Thyroid gland (tissue), 4 donors: ENCODE measurements around the gene ATF6. TPM values are rescaled to one million over a fixed set of nuclear protein-coding genes. Genes with fewer than 3 reads are reported as not detected.

ENCODE experiments used
- DNase-seq, 2 donors: peaks; one replicate each; pipeline ENCODE4 v3.0.0-alpha.2; 2019
- H3K27ac ChIP-seq, 3 donors: fragments of 200-600 bp; sonication (generic); 1 replicate in 2 of 3; 2 replicates in 1 of 3; pipeline ENCODE4 v1.5.1; 2016 to 2019; ENCODE audit warnings: mild to moderate bottlenecking in 1 of 3, moderate library complexity in 1 of 3
- H3K27me3 ChIP-seq: fragments of 200-600 bp; sonication (generic); one replicate; pipeline ENCODE4 v1.5.1; 2019
- H3K36me3 ChIP-seq, 2 donors: fragments of 200-600 bp; sonication (generic); one replicate each; pipeline ENCODE4 v1.5.1; 2016 to 2019
- H3K4me1 ChIP-seq, 2 donors: fragments of 200-600 bp; sonication (generic); one replicate each; pipeline ENCODE4 v1.5.1; 2017 to 2019
- H3K4me3 ChIP-seq, 3 donors: fragments of 200-600 bp; sonication (generic); replicated peaks in 1 of 3; 1 replicate in 2 of 3; 2 replicates in 1 of 3; pipeline ENCODE4 v1.5.1; 2016; ENCODE audit warnings: mild to moderate bottlenecking in 1 of 3
- H3K9me3 ChIP-seq: fragments of 200-600 bp; sonication (generic); one replicate; pipeline ENCODE4 v1.5.1; 2017
- POLR2A ChIP-seq, 2 donors: fragments of 450-650 bp; IDR thresholded peaks; one replicate each; pipeline ENCODE4 v1.6.1; 2017; ENCODE audit warnings: antibody characterized with exemption in 2 of 2, mild to moderate bottlenecking in 2 of 2, moderate library complexity in 1 of 2
- WGBS, 2 donors: methylation state at CpG; one replicate each; pipeline ENCODE4 v1.1.5; 2017; 5-methylcytosine and 5-hydroxymethylcytosine counted together
- intact Hi-C: fragments of 100-400 bp; cut with DNase I; formaldehyde crosslinking; loops from one replicate; pipeline ENCODE4 v1.15.1; 2023
- total RNA-seq, 4 donors: library from RNA; depleted of rRNA; stranded (reverse); fragments of >200 nt; gene quantifications; one replicate each; pipeline ENCODE4 v1.2.3, GENCODE V29; 2016
- TF ChIP-seq, protein P1 (sequence below), 6 experiments: fragments of 200-600 bp in 3 of 6; fragments of 450-650 bp in 3 of 6; sonication (generic) in 3 of 6; IDR thresholded peaks; one replicate each; pipeline ENCODE4 v1.5.1; 2016 to 2019; ENCODE audit warnings: antibody characterized with exemption in 6 of 6, mild to moderate bottlenecking in 2 of 6, inconsistent platforms in 1 of 6, moderate library complexity in 1 of 6

Gene ATF6
- total RNA-seq, 4 donors from 2014 or later, result 35.8 to 45.6 (median 38.7) TPM

DNA sequence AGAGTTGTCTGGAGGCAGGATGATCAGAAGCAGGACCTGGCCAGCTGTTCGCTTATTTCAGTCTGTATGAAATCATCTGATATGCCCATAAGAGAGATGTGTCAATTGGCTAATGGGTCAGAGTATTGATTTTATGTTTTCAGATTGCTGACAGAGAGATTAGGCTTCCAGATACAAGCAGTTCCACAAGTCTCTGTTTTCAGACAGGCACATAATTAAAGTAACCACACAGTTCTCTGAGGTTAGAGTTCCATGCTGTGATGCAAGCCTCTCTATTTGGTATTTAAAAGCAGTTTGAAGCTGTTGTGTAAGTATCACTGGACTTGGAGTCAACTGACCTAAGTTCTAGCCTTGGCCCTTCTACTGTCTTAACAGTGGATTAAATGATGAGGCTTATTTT lies 50.1 kb downstream of the ATF6 start:
- intact Hi-C loops, result no loop called here
- H3K27me3 ChIP-seq, result no peaks in the 10 kb centered on the region
- peaks cover 0 to 3% of the 10 kb centered on the region in 2 donors for H3K36me3 ChIP-seq
- no peak overlapping the region for H3K27ac ChIP-seq
- no peaks in the 10 kb centered on the region for H3K9me3 ChIP-seq
- DNase-seq, result no peak
- no peak for TF ChIP-seq POLR2A (IDR thresholded peaks at IDR 0.05)
- TF ChIP-seq, protein P1, sequence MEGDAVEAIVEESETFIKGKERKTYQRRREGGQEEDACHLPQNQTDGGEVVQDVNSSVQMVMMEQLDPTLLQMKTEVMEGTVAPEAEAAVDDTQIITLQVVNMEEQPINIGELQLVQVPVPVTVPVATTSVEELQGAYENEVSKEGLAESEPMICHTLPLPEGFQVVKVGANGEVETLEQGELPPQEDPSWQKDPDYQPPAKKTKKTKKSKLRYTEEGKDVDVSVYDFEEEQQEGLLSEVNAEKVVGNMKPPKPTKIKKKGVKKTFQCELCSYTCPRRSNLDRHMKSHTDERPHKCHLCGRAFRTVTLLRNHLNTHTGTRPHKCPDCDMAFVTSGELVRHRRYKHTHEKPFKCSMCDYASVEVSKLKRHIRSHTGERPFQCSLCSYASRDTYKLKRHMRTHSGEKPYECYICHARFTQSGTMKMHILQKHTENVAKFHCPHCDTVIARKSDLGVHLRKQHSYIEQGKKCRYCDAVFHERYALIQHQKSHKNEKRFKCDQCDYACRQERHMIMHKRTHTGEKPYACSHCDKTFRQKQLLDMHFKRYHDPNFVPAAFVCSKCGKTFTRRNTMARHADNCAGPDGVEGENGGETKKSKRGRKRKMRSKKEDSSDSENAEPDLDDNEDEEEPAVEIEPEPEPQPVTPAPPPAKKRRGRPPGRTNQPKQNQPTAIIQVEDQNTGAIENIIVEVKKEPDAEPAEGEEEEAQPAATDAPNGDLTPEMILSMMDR (IDR thresholded peaks at IDR 0.05), result no peak
- no peak overlapping the region for H3K4me3 ChIP-seq
- 83 to 97% methylated on average over 1 of the region's 1 CpG for WGBS, 2 donors
- H3K4me1 ChIP-seq, result no peaks in the 10 kb centered on the region

DNA sequence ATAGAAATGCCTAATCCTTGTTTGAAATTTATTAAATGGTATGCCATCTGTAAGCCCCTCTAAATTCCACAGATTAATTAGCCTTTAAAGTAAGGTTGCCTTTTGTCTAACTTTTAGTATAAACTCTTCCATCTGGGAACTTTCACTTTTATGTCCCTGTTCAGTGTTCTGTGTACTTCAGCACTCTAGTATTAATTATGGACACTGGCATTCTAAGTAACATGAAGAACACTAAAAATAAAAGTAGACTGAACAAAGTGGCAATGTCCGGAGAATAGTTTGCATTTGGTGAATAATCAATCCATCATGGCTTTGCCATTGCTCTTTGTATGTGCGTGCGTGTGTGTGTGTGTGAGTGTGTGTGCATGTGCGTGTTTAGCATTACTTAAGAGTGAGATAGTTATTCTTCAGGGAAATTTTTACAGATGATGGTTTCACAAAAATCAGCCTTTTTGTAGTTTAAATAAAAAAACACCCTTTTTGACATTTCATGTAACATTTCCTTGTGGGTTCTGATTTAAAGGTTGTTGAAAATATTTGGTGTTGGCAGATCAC lies 51.1 kb downstream of the ATF6 start:
- TF ChIP-seq POLR2A (IDR thresholded peaks at IDR 0.05), result no peak
- TF ChIP-seq, protein P1 (IDR thresholded peaks at IDR 0.05), result no peak
- no peak overlapping the region for H3K4me3 ChIP-seq
- no peak overlapping the region for H3K27ac ChIP-seq
- H3K4me1 ChIP-seq, result no peaks in the 10 kb centered on the region
- H3K36me3 ChIP-seq, result no peaks in the 10 kb centered on the region
- DNase-seq, result no peak
- no peaks in the 10 kb centered on the region for H3K9me3 ChIP-seq
- 94 to 97% methylated on average over 4 of the region's 4 CpGs for WGBS, 2 donors
- H3K27me3 ChIP-seq, result no peaks in the 10 kb centered on the region
- intact Hi-C loops, result no loop called here

DNA sequence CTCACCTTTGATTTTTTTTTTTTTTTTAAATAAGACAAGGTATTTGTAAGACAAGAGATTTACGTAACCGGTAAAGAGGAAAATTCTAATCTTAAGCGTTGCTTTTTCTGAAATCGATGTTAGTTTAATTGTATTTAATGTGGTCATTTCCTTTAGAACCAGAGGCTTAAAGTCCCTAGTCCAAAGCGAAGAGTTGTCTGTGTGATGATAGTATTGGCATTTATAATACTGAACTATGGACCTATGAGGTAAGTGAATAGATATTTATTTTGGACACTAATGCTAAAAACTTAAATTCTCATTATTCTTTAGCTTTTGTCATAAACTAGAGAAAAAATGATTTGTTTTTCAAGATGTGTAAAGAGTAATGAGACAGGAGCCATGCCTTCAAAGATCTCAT lies 54.8 kb downstream of the ATF6 start:
- Histone ChIP-seq H3K4me3 (no peak overlapping the region), H3K36me3 (no peaks in the 10 kb centered on the region), H3K27ac (no peak overlapping the region), H3K4me1 (no peaks in the 10 kb centered on the region), H3K9me3 (no peaks in the 10 kb centered on the region), H3K27me3 (no peaks in the 10 kb centered on the region)
- TF ChIP-seq, protein P1 (IDR thresholded peaks at IDR 0.05), result no peak
- no peak for TF ChIP-seq POLR2A (IDR thresholded peaks at IDR 0.05)
- DNase-seq, result no peak
- intact Hi-C loops, result no loop called here
- 97 to 99% methylated on average over 5 of the region's 5 CpGs for WGBS, 2 donors

DNA sequence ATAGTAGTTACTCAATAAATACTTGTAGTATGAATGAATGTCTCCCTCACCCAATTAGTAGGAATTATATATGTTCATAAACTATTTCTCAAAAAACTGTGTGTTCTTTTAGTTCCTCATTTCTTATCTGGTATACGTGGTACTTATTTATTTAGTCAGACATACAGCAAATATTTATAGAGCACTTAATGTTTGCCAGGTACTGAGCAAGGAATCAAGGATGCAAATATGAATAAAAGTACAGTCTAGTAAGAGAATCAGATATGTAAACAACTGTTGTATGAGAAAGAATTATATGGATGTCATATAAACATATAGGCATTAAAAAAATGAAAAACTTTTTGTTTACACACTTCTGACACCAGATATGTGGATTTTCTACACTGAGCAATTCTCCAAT lies 58.5 kb downstream of the ATF6 start:
- no peaks in the 10 kb centered on the region for H3K9me3 ChIP-seq
- no peaks in the 10 kb centered on the region for H3K27me3 ChIP-seq
- no peak overlapping the region for H3K4me3 ChIP-seq
- no peak for DNase-seq
- 90 to 97% methylated on average over 1 of the region's 1 CpG for WGBS, 2 donors
- no peak for TF ChIP-seq POLR2A (IDR thresholded peaks at IDR 0.05)
- TF ChIP-seq, protein P1 (IDR thresholded peaks at IDR 0.05), result no peak
- no peaks in the 10 kb centered on the region for H3K4me1 ChIP-seq
- H3K27ac ChIP-seq, result no peak overlapping the region
- intact Hi-C loops, result no loop called here
- H3K36me3 ChIP-seq, result no peaks in the 10 kb centered on the region

DNA sequence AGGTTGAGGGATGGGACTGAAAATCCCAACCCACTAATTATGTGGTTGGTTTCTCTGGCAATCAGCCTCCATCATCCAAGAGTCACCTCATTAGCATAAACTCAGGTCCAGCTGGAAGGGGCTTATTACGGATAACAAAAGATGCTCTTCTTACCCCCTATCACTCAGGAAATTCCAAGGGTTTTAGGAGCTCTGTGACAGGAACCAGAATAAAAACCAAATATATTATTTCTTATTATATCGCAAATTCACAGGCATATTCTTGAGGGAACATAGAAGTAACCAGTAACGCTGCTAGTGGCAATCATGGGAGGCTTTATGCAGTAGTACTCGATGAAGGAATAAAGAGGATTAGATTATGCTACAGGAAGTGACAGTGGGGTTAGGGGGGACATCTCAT lies 59.7 kb downstream of the ATF6 start:
- Histone ChIP-seq H3K27me3 (no peaks in the 10 kb centered on the region), H3K36me3 (no peaks in the 10 kb centered on the region), H3K4me1 (no peaks in the 10 kb centered on the region), H3K27ac (no peak overlapping the region), H3K9me3 (no peaks in the 10 kb centered on the region), H3K4me3 (no peak overlapping the region)
- 96 to 99% methylated on average over 4 of the region's 4 CpGs for WGBS, 2 donors
- no peak for DNase-seq
- intact Hi-C loops, result no loop called here
- TF ChIP-seq, protein P1 (IDR thresholded peaks at IDR 0.05), result no peak
- no peak for TF ChIP-seq POLR2A (IDR thresholded peaks at IDR 0.05)
